ENCODE results near the gene NUBP2. TPM values are rescaled to one million over a fixed set of nuclear protein-coding genes. Genes with fewer than 3 reads are reported as not detected.

The NUBP2 gene
- total and polyA plus RNA-seq, 2 experiments from 2014 or later: 79.4 to 175 TPM

- H3K36me3 Mint-ChIP-seq (ENCODE audit: low read depth): peaks cover 16% of the 10 kb centered on the region; the same call in 2 of the 3 replicates
- Histone ChIP-seq H4K20me1 (replicated peaks; ENCODE audit: insufficient read depth) (peaks cover 13% of the 10 kb centered on the region; the same call in 1 of the 2 replicates), H3K4me2 (no peak overlapping the region), H2AFZ (no peak overlapping the region), H3K79me2 (replicated peaks; ENCODE audit: insufficient read depth) (peaks cover 15% of the 10 kb centered on the region), H3K4me1 (ENCODE audit: insufficient read depth) (peaks cover 4% of the 10 kb centered on the region; the same call in 1 of the 2 replicates), H3K9me2 (ENCODE audit: insufficient read depth) (no peaks in the 10 kb centered on the region), H3K36me3 (ENCODE audit: insufficient read depth) (no peaks in the 10 kb centered on the region), H3F3A (replicated peaks; ENCODE audit: low read depth) (0 out of 2 replicates have a peak, but pooled peaks cover 5% of the 10 kb centered on the region), H3K27me3 (ENCODE audit: insufficient read depth) (no peaks in the 10 kb centered on the region), H3K4me3 (no peak overlapping the region), H3K27ac (ENCODE audit: low read depth) (no peak overlapping the region)
- ATAC-seq (no peak), DNase-seq (ENCODE audit: low spot score) (no peak)
- H3K4me1 Mint-ChIP-seq: peaks cover 5% of the 10 kb centered on the region
- peaks cover 33% of the 10 kb centered on the region for H3K27me3 Mint-ChIP-seq (ENCODE audit: insufficient read depth, low read depth, poor library complexity)
- no peak overlapping the region; the same call in 2 of the 3 replicates for H3K4me3 Mint-ChIP-seq
- peaks cover 7% of the 10 kb centered on the region; the same call in 1 of the 3 replicates for H3K9me3 Mint-ChIP-seq
- no peak for TF ChIP-seq ZNF114 (CRISPR knock-in tag; IDR thresholded peaks at IDR 0.05)
- TF ChIP-seq NANOG (IDR thresholded peaks at IDR 0.05; ENCODE audit: borderline replicate concordance): no peak
- TF ChIP-seq STAT1 (IDR thresholded peaks at IDR 0.05; ENCODE audit: unreplicated experiment): no peak
- no peak overlapping the region for H3K27ac Mint-ChIP-seq
These were observed 4.3 kb upstream of the NUBP2 start for GRCh38 chr16:1778200-1779179.

- no peak for TF ChIP-seq EZH2phosphoT487 (IDR thresholded peaks at IDR 0.05; ENCODE audit: unreplicated experiment)
- peak; percentile 7; the same call in 1 of the 2 replicates for TF ChIP-seq POLR2AphosphoS5 (IDR thresholded peaks at IDR 0.05; ENCODE audit: low read depth)
- TF ChIP-seq CREB1 (CRISPR knock-in tag; IDR thresholded peaks at IDR 0.05; ENCODE audit: low read depth): no peak
- TF ChIP-seq JUNB (IDR thresholded peaks at IDR 0.05; ENCODE audit: unreplicated experiment): no peak
- no peak for ATAC-seq
- H3K9me3 Mint-ChIP-seq: peaks cover 7% of the 10 kb centered on the region; the same call in 1 of the 3 replicates
- no peak overlapping the region; the same call in 2 of the 3 replicates for H3K4me3 Mint-ChIP-seq
- H3K27me3 ChIP-seq (ENCODE audit: insufficient read depth): no peaks in the 10 kb centered on the region
- H3K4me1 ChIP-seq (ENCODE audit: insufficient read depth): peaks cover 4% of the 10 kb centered on the region; the same call in 1 of the 2 replicates
- 0 out of 2 replicates have a peak, but pooled peaks cover 3% of the 10 kb centered on the region for H3F3A ChIP-seq (replicated peaks; ENCODE audit: low read depth)
- peaks cover 16% of the 10 kb centered on the region; the same call in 2 of the 3 replicates for H3K36me3 Mint-ChIP-seq (ENCODE audit: low read depth)
- H4K20me1 ChIP-seq (replicated peaks; ENCODE audit: insufficient read depth): peaks cover 15% of the 10 kb centered on the region; the same call in 1 of the 2 replicates
- peaks cover 21% of the 10 kb centered on the region for H3K79me2 ChIP-seq (replicated peaks; ENCODE audit: insufficient read depth)
- no peaks in the 10 kb centered on the region for H3K9me2 ChIP-seq (ENCODE audit: insufficient read depth)
- H3K27me3 Mint-ChIP-seq (ENCODE audit: insufficient read depth, low read depth, poor library complexity): peaks cover 31% of the 10 kb centered on the region
- no peaks in the 10 kb centered on the region for H3K36me3 ChIP-seq (ENCODE audit: insufficient read depth)
- H3K27ac ChIP-seq (ENCODE audit: low read depth): no peak overlapping the region
- H3K4me2 ChIP-seq: no peak overlapping the region
- no peak overlapping the region for H3K27ac Mint-ChIP-seq
- H3K4me3 ChIP-seq: no peak overlapping the region
- no peak for DNase-seq (ENCODE audit: low spot score)
- no peak overlapping the region for H2AFZ ChIP-seq
- peaks cover 5% of the 10 kb centered on the region for H3K4me1 Mint-ChIP-seq
These were observed 3.5 kb upstream of the NUBP2 start for GRCh38 chr16:1779234-1779701.
